GM20431 (cell line): ENCODE measurements around the gene CPM.
"Not testable (repeated sequence)": the region's sequence is repeated elsewhere in the genome, so short reads cannot be mapped to it uniquely, and the experiment has no call there.

Experiments
- in situ Hi-C: fragments of 300-500 bp; cut with MseI, MboI; formaldehyde crosslinking; loops from one replicate; pipeline ENCODE4 v1.15.0; 2020; ENCODE audit warnings: low sequenced_read_pairs; ENCODE audit not compliant: unreplicated experiment

CPM gene

DNA sequence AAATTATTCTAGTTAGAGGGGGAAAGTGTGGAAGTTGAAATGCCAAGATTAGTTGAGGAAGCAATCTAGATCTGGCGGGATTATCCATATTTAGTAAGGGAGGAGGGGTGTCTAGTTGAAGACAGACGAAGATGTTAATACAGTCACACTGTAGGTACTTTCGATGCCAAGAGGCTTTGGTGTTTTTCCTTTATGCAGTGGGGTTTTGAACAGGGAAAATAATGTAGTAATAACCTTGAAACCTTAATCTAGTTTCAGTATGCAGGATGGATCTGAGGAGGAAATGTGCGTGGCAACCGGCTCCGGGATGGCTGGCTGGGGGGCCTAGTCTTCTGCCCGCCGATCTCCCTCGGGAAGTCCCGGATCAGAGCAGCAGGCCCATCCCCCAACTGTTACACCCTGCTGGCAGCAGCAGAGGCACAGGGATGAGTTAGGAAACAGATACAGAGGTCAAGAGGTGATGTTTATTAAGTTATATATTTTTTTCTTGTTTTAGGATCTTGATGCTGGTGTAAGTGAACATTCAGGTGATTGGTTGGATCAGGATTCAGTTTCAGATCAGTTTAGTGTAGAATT is 97.5 kb downstream of the CPM start:
- in situ Hi-C loops = no loop called here

DNA sequence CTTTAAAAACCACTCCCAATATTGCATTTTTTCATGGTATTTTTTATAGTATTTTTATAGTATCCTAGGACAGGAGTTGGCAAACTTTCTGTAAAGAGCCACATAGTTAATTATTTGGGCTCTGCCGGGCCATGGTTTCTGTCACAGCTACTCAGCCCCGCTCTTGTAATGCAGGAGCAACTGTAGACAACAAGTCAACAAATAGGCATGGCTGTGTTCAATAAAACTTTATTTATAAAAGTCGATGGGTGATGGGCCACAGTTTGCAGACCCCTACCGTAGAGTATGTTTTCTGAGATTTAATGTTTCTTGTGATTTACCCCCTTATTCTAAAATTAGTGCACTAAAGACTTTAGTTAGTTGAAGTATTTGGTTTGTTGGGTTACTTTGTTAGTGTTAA is 99.5 kb downstream of the CPM start:
- in situ Hi-C loops = no loop called here

DNA sequence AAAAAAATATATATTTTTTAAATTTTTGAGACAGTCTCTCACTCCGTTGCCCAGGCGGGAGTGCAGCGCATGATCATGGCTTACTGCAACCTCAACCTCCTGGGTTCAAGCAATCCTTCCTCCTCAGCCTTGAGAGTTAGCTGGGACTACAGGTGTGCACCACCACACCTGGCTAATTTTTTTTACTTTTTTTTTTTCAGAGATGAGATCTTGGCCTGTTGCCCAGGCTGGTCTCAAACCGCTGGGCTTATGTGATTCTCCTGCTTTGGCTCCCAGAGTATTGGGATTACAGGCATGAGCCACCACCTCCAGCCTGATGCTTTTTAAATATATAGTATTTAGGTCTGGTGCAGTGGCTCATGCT is 100.5 kb downstream of the CPM start:
- in situ Hi-C loops = no loop called here

DNA sequence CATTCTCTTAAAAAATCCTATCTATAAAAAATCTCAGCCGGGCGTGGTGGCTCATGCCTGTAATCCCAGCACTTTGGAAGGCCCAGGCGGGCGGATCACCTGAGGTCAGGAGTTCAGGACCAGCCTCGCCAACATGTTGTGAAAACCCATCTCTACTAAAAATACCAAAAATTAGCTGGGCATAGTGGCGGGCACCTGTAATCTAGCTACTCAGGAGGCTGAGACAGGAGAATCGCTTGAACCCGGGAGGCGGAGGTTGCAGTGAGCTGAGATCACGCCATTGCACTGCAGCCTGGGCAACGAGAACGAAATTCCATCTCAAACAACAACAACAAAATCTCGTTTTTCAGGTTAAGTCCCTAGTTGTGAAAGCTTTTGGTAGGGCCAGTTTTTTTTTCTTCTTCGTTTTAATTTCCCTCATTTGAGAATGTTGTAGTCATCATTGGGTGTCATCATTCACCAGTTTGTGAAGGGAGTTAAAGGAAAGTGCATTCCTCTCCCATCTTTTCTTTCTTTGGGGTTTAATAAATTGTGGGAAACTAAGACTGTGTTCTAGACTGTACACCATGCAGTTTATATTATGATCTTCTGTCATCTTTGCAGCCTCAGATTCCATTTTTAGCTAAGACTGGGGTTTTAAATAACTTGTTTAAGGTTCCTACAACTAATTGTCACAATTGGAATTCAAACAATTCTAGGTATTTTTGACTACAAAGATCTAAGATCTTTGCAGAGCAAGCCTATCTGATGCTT is 101.0 kb downstream of the CPM start:
- in situ Hi-C loops = no loop called here

DNA sequence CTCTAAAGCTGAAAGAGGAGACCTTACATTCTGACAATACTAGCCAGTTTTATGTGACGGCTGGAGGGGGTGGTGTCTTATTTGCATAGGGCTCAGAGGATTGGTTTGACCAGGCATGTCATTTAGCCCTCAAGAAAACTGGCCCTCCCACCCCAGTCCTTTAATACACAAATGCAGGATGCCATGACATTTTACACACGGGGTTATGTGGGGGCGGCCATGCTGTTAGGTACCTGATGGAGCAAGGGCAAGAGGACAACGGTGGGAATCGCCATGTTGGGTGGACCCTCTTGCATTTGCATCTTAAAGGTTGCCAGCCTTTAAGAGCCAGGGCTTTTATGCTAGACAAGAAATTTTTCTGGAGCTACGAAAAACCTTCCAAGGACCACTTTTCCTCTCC is 101.7 kb downstream of the CPM start:
- in situ Hi-C loops = no loop called here

DNA sequence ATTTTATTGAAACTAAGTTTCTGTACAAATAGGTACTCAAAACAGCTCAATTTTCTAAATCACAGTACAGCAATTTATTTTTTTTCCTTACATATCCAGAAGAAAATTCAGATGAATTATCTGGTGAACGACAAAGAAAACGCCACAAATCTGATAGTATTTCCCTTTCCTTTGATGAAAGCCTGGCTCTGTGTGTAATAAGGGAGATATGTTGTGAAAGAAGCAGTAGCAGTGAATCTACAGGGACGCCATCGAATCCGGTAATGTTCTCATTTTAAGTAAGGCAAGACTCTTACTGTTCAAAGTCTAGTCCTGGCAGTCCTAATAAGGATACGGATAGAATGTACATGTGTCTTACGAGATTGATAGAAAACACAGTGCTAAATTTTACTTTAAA is 104.3 kb downstream of the CPM start:
- in situ Hi-C loops = no loop called here

DNA sequence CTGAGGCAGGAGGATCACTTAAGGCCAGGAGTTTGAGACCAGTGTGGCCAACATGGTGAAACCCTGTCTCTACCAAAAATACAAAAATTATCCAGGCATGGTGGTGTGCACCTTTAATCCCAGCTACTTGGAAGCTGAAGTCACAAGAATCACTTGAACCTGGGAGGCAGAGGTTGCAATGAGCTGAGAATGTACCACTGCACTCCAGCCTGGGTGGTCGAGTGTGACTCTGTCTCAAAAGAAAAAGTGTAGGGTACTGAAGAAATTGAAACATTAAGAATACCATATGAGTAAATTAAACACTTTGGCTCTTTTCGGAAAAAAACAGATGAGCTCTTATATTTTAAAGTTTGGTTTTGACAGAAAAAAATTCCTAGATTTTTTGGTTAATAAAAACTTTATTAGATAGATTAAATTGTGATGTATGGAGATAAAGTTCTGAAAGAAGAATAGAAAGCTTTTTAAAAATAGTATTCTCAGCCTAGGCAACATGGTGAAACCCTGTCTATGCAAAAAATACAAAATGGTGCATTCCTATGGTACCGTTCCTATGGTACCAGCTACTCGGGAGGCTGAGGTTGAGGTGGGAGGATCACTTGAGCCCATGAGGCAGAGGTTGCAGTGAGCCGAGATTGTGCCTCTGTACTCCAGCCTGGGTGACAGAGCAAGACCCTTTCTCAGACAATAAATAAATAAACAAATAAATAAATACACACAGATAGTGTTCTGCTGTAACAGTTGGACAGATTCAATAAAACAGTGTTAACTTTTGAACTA is 104.9 kb downstream of the CPM start:
- in situ Hi-C loops = no loop called here

DNA sequence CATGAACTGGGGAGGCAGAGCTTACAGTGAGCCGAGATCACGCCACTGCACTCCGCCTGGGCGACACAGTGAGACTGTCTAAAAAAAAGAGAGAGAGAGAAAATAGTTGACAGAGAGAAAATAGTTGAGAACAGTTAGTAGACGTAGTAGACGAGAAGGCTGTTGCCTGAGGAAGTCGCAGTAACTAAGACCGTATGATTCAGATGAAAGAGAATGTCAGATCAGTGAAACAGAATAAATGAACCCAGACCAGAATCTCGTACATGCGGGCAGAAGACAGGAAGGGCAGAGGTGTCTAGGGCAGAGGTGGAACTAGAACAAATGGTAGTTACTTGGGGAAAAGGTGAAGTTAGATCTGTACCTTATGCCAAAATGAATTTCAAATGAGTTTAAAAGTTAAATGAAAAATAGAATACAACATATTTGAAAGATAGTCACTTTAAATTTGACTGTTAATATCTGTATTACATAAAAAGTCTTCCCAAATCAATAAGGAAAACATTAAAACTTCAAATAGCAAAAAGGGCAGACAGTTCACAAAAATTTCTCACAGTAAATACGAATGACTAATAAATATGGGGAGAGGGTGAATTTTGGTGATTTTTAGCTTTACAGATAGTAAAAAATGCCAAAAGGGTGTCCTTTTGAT is 107.3 kb downstream of the CPM start:
- in situ Hi-C loops = no loop called here

DNA sequence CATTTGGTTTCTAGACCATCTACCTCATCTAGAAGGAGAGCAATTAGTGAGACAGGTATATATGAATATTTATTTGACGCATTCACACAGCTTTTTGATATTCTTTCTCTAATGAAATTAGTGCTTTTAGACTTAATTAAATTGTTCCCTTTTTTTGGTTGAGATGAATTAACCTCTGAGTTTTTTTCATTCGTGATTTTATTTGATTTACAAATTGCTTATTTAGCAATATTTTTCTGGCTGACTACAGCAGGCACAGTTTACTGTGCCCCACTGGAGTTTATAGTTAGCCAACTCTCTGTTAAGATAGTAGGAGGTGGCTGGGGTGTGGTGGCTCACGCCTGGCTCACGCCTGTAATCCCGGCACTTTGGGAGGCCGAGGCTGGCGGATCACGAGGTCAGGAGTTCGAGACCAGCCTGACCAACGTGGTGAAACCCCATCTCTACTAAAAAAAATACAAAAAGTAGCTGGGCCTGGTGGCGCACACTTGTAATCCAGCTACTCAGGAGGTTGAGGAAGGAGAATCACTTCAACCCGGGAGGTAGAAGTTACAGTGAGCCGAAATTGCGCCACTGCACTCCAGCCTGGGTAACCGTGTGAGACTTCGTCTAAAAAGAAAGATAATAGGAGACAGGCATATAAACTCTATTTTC is 108.2 kb downstream of the CPM start:
- in situ Hi-C loops = no loop called here

DNA sequence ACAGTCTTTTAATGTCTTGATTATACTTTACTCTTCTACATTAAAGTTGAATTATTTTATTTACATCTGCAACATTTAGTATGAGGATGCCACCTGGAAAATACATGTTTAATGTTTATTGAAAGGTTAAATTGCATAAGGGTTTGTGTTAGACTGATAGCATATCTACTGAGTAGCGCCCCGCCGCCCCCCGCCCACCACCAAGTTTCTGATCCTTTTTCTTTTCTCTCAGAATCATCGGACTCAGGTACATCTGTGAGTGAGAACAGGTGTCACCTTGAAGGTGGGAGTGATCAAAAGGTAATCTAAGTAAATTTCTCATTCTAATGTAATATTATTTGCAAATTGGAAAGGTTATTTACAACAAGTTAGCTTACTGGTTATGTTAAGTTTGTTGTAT is 108.8 kb downstream of the CPM start:
- in situ Hi-C loops = no loop called here

DNA sequence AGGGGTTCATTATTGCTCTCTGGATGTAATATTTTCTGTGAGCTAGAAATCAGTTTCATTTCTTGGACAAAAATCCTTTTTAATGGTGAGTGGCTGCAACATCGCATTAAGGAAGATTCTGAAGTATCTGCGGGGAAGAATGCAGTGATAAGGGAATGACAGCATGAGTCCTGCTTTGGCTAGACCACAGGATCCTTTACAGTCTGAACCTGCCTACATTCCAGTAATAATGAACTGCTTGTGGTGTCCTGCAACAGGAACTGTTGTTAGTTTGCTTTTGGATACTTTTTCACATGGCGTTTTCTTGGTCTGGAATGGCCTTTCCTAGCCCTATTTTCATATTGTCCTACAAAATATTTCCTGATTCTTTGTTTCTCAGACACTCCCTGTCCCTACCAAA is 109.3 kb downstream of the CPM start:
- in situ Hi-C loops = no loop called here

DNA sequence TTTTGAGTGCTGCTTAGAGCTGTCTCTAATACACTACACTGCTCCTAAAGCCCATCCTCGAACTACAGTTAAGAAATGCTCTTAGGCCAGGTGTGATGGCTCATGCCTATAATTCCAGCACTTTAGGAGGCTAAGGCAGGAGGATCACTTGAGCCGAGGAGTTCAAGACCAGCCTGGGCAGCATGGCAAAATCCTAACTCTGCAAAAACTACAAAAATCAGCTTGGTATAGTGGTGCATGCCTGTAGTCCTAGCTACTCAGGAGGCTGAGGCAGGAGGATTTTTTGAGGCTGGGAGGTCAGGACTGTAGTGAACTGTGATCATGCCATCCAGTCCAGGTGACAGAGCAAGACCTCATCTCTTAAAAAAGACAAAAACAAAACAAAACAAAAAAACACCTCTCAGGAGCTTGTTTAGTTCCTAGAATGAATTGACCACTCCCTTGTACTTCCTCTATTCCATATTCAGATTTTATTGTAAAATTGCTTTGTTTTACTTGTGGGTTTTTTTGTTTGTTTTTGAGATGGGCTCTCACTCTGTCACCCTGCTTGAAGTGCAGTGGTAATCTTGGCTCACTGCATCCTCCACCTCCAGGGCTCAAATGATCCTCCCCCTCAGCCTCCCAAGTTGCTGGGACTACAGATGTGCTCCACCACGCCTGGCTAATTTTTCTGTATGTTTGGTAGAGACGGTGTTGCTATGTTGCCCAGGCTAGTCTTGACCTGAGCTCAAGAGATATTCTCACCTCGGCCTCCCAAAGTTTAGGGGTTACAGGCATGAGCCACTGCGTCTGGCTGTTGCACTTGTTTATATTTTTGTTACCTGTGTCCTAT is 111.4 kb downstream of the CPM start:
- in situ Hi-C loops = no loop called here

DNA sequence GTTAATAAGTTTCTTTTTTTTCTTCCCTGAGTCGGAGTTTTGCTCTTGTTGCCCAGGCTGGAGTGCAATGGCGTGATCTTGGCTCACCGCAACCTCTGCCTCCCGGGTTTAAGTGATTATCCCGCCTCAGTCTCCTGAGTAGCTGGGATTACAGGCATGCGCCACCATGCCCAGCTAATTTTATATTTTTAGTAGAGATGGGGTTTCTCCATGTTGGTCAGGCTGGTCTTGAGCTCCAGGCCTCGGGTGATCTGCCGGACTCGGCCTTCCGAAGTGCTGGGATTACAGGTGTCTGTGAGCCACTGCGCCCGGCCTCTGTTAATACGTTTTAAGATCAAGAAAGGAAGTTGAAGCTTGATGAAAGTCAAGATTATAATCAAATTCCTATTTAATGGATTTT is 113.5 kb downstream of the CPM start:
- in situ Hi-C loops = not testable (repeated sequence)

DNA sequence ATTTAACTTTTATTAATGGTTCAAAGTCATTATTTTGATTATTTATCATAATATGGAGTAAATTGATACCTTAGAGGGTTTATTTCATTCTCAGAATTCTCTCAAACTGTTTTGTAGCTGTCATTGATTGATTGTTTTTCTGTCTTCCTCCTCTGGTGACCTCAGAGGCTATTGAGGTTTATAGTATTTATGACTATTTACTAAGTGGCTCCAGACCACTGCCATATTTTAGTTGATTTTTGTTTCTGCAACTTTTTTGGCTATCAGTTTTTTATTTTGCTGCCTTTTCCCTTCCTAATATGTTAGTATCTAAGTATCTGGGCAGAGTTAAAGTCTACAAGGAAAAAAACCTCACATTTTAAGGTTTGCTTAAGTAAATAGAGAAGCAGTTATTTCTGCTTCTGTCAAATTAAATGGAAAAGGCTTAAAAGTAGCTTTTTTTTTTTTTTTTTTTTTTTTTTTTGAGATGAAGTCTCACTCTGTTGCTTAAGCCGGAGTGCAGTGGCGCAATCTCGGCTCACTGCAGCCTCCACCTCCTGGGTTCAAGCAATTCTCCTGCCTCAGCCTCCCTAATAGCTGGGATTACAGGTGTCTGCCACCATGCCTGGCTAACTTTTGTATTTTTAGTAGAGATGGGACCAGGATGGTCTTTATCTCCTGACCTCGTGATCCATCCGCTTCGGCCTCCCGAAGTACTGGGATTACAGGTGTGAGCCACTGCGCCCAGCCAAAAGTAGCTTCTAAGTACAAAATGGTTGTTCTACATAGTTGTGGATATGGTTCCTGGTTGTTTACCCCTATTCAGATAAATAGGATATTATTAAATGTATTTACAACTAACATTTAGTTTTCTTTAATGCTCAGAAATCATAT is 116.8 kb downstream of the CPM start:
- in situ Hi-C loops = no loop called here

DNA sequence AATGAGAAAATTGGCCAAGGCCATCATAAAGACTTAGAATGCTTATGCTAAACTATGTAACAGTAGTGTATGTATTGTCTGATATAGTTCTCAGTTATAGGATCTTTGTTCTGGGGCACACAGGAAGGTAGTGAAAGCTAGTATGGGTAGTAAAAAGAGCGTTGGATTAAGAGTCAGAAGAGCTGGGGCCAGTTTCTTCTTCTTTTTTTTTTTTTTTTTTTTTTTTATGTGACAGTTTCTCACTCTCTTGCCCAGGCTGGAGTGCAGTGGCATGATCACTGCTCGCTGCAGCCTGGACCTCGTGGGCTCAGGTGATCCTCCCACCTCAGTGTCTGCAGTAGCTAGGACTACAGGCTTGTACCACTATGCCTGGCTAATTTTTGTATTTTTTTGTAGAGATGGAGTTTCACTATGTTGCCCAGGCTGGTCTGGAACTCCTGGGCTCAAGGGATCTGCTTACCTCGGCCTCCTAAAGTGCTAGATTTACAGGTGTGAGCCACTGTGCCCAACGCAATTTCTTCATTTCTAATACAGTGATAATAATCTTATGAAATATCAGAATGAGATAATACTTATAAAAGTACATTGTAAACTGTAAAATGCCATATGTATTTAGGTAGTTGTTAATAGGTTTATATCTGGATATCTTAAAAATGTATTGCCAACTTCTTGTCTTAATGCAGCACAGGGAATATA is 117.6 kb downstream of the CPM start:
- in situ Hi-C loops = no loop called here

DNA sequence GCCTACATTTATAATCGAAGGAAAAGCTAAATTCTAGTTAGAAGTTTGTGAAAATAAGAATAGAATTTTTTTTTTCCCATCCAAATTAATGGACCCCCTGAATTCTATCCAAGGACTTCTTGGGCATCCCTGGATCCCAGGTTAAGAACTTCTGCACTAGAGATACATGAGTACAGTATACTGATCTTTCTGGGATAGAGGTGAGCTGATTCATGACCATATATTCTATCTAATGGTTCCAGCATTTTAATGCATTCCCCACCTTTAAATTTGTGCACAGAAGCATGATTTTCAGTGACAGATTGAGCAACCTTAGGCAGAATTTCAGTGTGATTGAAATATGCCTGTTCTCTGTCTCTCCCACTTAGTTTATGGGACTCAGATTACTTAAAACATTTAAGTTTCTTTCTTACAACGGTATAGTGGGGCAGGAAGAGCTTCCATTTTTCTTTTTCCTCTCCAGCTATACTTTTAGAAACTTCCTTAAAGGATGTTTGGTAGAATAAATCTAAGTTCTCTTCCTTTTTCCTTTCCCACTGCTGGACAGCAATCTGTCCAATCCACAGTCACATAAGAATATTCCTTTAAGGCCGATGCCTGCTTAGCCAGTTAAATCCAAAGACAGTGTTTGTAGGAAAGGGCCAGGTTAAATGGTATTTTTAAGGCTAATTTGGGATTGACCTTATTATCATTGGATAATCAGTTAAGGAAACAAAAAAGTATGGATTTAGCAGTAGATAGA is 118.3 kb downstream of the CPM start:
- in situ Hi-C loops = no loop called here

DNA sequence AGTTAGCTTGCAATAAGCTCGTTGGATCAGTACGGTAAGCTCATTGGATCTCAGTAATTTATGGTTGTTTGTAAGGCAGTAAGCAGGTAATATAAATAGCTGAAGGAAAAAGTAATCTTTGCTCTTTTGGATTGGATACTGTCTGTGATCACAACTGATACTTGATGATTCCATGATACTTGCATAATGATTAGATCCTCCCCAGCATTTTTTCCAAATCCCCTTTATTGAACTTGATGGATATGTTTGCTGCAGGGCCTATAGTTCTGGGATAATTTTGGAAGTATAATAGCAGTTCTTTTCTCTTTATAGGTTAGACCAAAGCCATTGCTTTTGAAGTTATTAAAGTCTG is 119.8 kb downstream of the CPM start:
- in situ Hi-C loops = no loop called here
